GM23338 (cell line): ENCODE measurements around the gene TBK1. TPM values are rescaled to one million over a fixed set of nuclear protein-coding genes. Genes with fewer than 3 reads are reported as not detected.

Source experiments
- ATAC-seq: fragments of 200-7000 bp; cut with Tn5 transposase; 3 replicates; pipeline ENCODE4 v1.9.1; 2020
- DNase-seq: peaks from one replicate; pipeline ENCODE4 v3.0.0-alpha.2; 2015; ENCODE audit warnings: low spot score
- H2AFZ ChIP-seq: fragments of 200-600 bp; sonication (generic); 2 replicates; pipeline ENCODE4 v1.8.0; 2016; ENCODE audit warnings: antibody characterized with exemption, mild to moderate bottlenecking, moderate library complexity
- H3F3A ChIP-seq: fragments of 200-600 bp; sonication (generic); replicated peaks from 2 replicates; pipeline ENCODE4 v1.8.0; 2017; ENCODE audit warnings: antibody characterized with exemption, mixed run types, low read depth
- H3K27ac ChIP-seq: fragments of 200-600 bp; sonication (generic); 2 replicates; pipeline ENCODE4 v1.6.1; 2016; ENCODE audit warnings: low read depth
- H3K27me3 ChIP-seq: fragments of 200-600 bp; sonication (generic); 2 replicates; pipeline ENCODE4 v1.8.0; 2016; ENCODE audit warnings: mild to moderate bottlenecking, mixed run types, moderate library complexity; ENCODE audit not compliant: insufficient read depth
- H3K36me3 ChIP-seq: fragments of 200-600 bp; sonication (generic); 2 replicates; pipeline ENCODE4 v1.8.0; 2016; ENCODE audit warnings: mild to moderate bottlenecking; ENCODE audit not compliant: insufficient read depth
- H3K4me1 ChIP-seq: fragments of 200-600 bp; sonication (generic); 2 replicates; pipeline ENCODE4 v1.8.0; 2016; ENCODE audit warnings: mild to moderate bottlenecking, moderate library complexity; ENCODE audit not compliant: insufficient read depth
- H3K4me2 ChIP-seq: fragments of 200-600 bp; sonication (generic); 2 replicates; pipeline ENCODE4 v1.7.1; 2017; ENCODE audit warnings: mixed run types
- H3K4me3 ChIP-seq: fragments of 200-600 bp; sonication (generic); 2 replicates; pipeline ENCODE4 v1.6.1; 2016; ENCODE audit warnings: mixed run types
- H3K79me2 ChIP-seq: fragments of 200-600 bp; sonication (generic); replicated peaks from 2 replicates; pipeline ENCODE4 v1.8.0; 2017; ENCODE audit warnings: mild to moderate bottlenecking; ENCODE audit not compliant: insufficient read depth
- H3K9me2 ChIP-seq: fragments of 200-600 bp; sonication (generic); 2 replicates; pipeline ENCODE4 v1.8.0; 2017; ENCODE audit not compliant: insufficient read depth
- H4K20me1 ChIP-seq: fragments of 200-600 bp; sonication (generic); replicated peaks from 2 replicates; pipeline ENCODE4 v1.8.0; 2017; ENCODE audit warnings: mild to moderate bottlenecking; ENCODE audit not compliant: insufficient read depth
- H3K27ac Mint-ChIP-seq: 2 replicates; pipeline ENCODE4 v1.8.0; 2020; ENCODE audit warnings: inconsistent platforms, mild to moderate bottlenecking, moderate library complexity, mixed read lengths
- H3K27me3 Mint-ChIP-seq: 3 replicates; pipeline ENCODE4 v1.8.0; 2022; ENCODE audit warnings: low read depth, mild to moderate bottlenecking, moderate library complexity, mixed read lengths, inconsistent platforms; ENCODE audit not compliant: insufficient read depth, poor library complexity
- H3K36me3 Mint-ChIP-seq: 3 replicates; pipeline ENCODE4 v1.8.0; 2021; ENCODE audit warnings: low read depth, mild to moderate bottlenecking, inconsistent platforms, moderate library complexity, mixed read lengths
- H3K4me1 Mint-ChIP-seq: 3 replicates; pipeline ENCODE4 v1.8.0; 2020; ENCODE audit warnings: mild to moderate bottlenecking, inconsistent platforms, mixed read lengths
- H3K4me3 Mint-ChIP-seq: 3 replicates; pipeline ENCODE4 v1.8.0; 2021; ENCODE audit warnings: moderate library complexity, mild to moderate bottlenecking, inconsistent platforms, mixed read lengths
- H3K9me3 Mint-ChIP-seq: 3 replicates; pipeline ENCODE4 v1.8.0; 2020; ENCODE audit warnings: moderate library complexity, mild to moderate bottlenecking, inconsistent platforms, mixed read lengths
- CREB1 ChIP-seq: fragments of 250-450 bp; sonication (Bioruptor Pico); IDR thresholded peaks from 2 replicates; pipeline ENCODE4 v1.5.0; 2020; ENCODE audit warnings: low read depth, mild to moderate bottlenecking, moderate library complexity
- CTCF ChIP-seq, 2 experiments: fragments of 200-600 bp in 1 of 2; sonication (generic) in 1 of 2; conservative IDR thresholded peaks; 2 replicates each; pipeline versions ENCODE4 v1.5.1 to v1.6.1; 2016 to 2017; ENCODE audit warnings: antibody characterized with exemption in 2 of 2, low read depth in 2 of 2, mild to moderate bottlenecking in 2 of 2, moderate library complexity in 1 of 2
- ETS1 ChIP-seq: IDR thresholded peaks from 2 replicates; pipeline ENCODE4 v1.6.1; 2016; ENCODE audit warnings: antibody characterized with exemption
- EZH2 ChIP-seq: fragments of 200-600 bp; sonication (generic); IDR thresholded peaks from one replicate; pipeline ENCODE4 v1.8.0; 2017; ENCODE audit warnings: antibody characterized with exemption, mild to moderate bottlenecking, low read depth; ENCODE audit not compliant: unreplicated experiment
- EZH2phosphoT487 ChIP-seq: fragments of 200-600 bp; sonication (generic); IDR thresholded peaks from one replicate; pipeline ENCODE4 v1.8.1; 2018; ENCODE audit warnings: antibody characterized with exemption; ENCODE audit not compliant: unreplicated experiment
- JUNB ChIP-seq: IDR thresholded peaks from one replicate; pipeline ENCODE4 v1.6.1; 2016; ENCODE audit warnings: antibody characterized with exemption; ENCODE audit not compliant: unreplicated experiment
- NANOG ChIP-seq: IDR thresholded peaks from 2 replicates; pipeline ENCODE4 v1.6.1; 2016; ENCODE audit warnings: antibody characterized with exemption, borderline replicate concordance
- POLR2AphosphoS5 ChIP-seq: IDR thresholded peaks from 2 replicates; pipeline ENCODE4 v1.6.1; 2016; ENCODE audit warnings: antibody characterized with exemption, low read depth
- REST ChIP-seq: IDR thresholded peaks from one replicate; pipeline ENCODE4 v1.6.1; 2018; ENCODE audit warnings: antibody characterized with exemption; ENCODE audit not compliant: unreplicated experiment
- STAT1 ChIP-seq: IDR thresholded peaks from one replicate; pipeline ENCODE4 v1.6.1; 2016; ENCODE audit warnings: antibody characterized with exemption; ENCODE audit not compliant: unreplicated experiment
- ZNF114 ChIP-seq: fragments of 250-450 bp; sonication (Bioruptor Pico); IDR thresholded peaks from 2 replicates; pipeline ENCODE4 v1.5.0; 2020; ENCODE audit warnings: mild to moderate bottlenecking, moderate library complexity
- ZNF331 ChIP-seq: fragments of 250-450 bp; sonication (Bioruptor Pico); IDR thresholded peaks from 2 replicates; pipeline ENCODE4 v1.5.0; 2020; ENCODE audit warnings: low read depth, mild to moderate bottlenecking, moderate library complexity
- ZNF462 ChIP-seq: fragments of 250-450 bp; sonication (Bioruptor Pico); IDR thresholded peaks from 2 replicates; pipeline ENCODE4 v1.5.0; 2020; ENCODE audit warnings: mild to moderate bottlenecking, moderate library complexity
- polyA plus RNA-seq: library from polyadenylated mRNA; unstranded; fragments of >200 nt; fragmentation: Nextera tagmentation; extraction: Ambion mirVana; gene quantifications from 2 replicates; pipeline ENCODE4 v1.2.1, GENCODE V29; 2016
- total RNA-seq: library from RNA; depleted of rRNA; stranded (reverse); fragments of >200 nt; shearing (Covaris generic); gene quantifications from 2 replicates; pipeline ENCODE4 v1.2.3, GENCODE V29; 2014

The TBK1 gene
- total and polyA plus RNA-seq, 2 experiments from 2014 or later = 21.7 to 29.9 TPM

- Histone ChIP-seq H3K79me2 (no peaks in the 10 kb centered on the region), H3K27me3 (no peaks in the 10 kb centered on the region), H3K9me2 (no peaks in the 10 kb centered on the region), H3K4me3 (no peak overlapping the region), H3K27ac (no peak overlapping the region), H3K36me3 (peaks cover 25% of the 10 kb centered on the region), H3F3A (no peaks in the 10 kb centered on the region), H2AFZ (no peak overlapping the region), H4K20me1 (no peaks in the 10 kb centered on the region), H3K4me1 (no peaks in the 10 kb centered on the region), H3K4me2 (no peak overlapping the region)
- no peak for TF ChIP-seq ZNF331 (CRISPR knock-in tag)
- TF ChIP-seq CTCF (conservative IDR thresholded peaks at IDR 0.05; ENCODE audit: low read depth in 2 of 2) = no peak
- no peak for TF ChIP-seq EZH2phosphoT487
- no peak for TF ChIP-seq EZH2
- TF ChIP-seq ETS1 = no peak
- no peak for TF ChIP-seq JUNB
- TF ChIP-seq POLR2AphosphoS5 = no peak
- no peak for TF ChIP-seq CREB1 (CRISPR knock-in tag)
- no peak for TF ChIP-seq REST
- no peak for TF ChIP-seq STAT1
- no peak for TF ChIP-seq ZNF114 (CRISPR knock-in tag)
- TF ChIP-seq ZNF462 (CRISPR knock-in tag) = no peak
- no peak for TF ChIP-seq NANOG
- H3K4me1 Mint-ChIP-seq = no peaks in the 10 kb centered on the region
- no peak for DNase-seq
- peaks cover 43% of the 10 kb centered on the region for H3K36me3 Mint-ChIP-seq
- ATAC-seq = no peak
- no peak overlapping the region for H3K4me3 Mint-ChIP-seq
- H3K27me3 Mint-ChIP-seq = peaks cover 1% of the 10 kb centered on the region
- no peaks in the 10 kb centered on the region for H3K9me3 Mint-ChIP-seq
- H3K27ac Mint-ChIP-seq = no peak overlapping the region
Observed at GRCh38 chr12:64497903-64498302, 46.0 kb downstream of the TBK1 start.
